A549 (cell line): ENCODE measurements around the gene ADAM10. TPM values are rescaled to one million over a fixed set of nuclear protein-coding genes. Genes with fewer than 3 reads are reported as not detected.

ENCODE experiments used
- ATAC-seq, 2 experiments: fragments of 200-7000 bp in 1 of 2; fragments of >200 bp in 1 of 2; cut with Nextera tagmentation in 1 of 2; cut with Tn5 transposase in 1 of 2; 3 replicates each; pipeline versions ENCODE4 v1.8.0 to v1.9.1; 2018 to 2020; ENCODE audit warnings: mild to moderate bottlenecking in 1 of 2, moderate library complexity in 1 of 2
- CTCF ChIA-PET: fragments of 300-600 bp; sonication (Branson Sonifier 250); formaldehyde crosslinking; extraction: SDS; loops from one replicate; lab custom pipeline; 2021; ENCODE audit warnings: antibody characterized with exemption, inconsistent platforms; lab: Yijun Ruan, JAX
- POLR2A ChIA-PET: fragments of 350-600 bp; formaldehyde crosslinking; extraction: SDS; loops from one replicate; lab custom pipeline; 2021; ENCODE audit warnings: antibody characterized with exemption, inconsistent platforms; lab: Yijun Ruan, JAX
- DNase-seq, 2 experiments: peaks; one replicate each; pipeline versions ENCODE4 v3.0.0 to v3.0.0-alpha.2; 2011 to 2016; ENCODE audit warnings: low read depth in 1 of 2, low spot score in 1 of 2
- FAIRE-seq: peaks from 2 replicates; lab custom pipeline; 2011; peaks lifted over from hg19 to GRCh38; lab: Jason Lieb, UNC
- H3K27ac ChIP-seq, 2 experiments: fragments of >200 bp; sonication (Bioruptor Twin); formaldehyde crosslinking; 3 replicates each; pipeline ENCODE4 v1.5.1; 2016 to 2017
- H3K4me1 ChIP-seq: fragments of >200 bp; sonication (Bioruptor Twin); formaldehyde crosslinking; 3 replicates; pipeline ENCODE4 v1.6.1; 2016
- H3K4me2 ChIP-seq: fragments of >200 bp; sonication (Bioruptor Twin); formaldehyde crosslinking; 3 replicates; pipeline ENCODE4 v1.6.1; 2016
- H3K4me3 ChIP-seq: fragments of >200 bp; sonication (Bioruptor Twin); formaldehyde crosslinking; 3 replicates; pipeline ENCODE4 v1.5.1; 2016
- H3K9me3 ChIP-seq: fragments of >200 bp; sonication (Bioruptor Twin); formaldehyde crosslinking; 3 replicates; pipeline ENCODE4 v1.6.1; 2016
- BHLHE40 ChIP-seq: IDR thresholded peaks from 2 replicates; pipeline ENCODE4 v1.6.1; 2012; ENCODE audit warnings: low read depth, low read length, inconsistent platforms
- CBX2 ChIP-seq: fragments of 200-600 bp; sonication (generic); IDR thresholded peaks from 2 replicates; pipeline ENCODE4 v1.6.1; 2016; ENCODE audit warnings: low read depth, mild to moderate bottlenecking, borderline replicate concordance
- E2F6 ChIP-seq: IDR thresholded peaks from 2 replicates; pipeline ENCODE4 v1.6.1; 2012; ENCODE audit warnings: low read depth, borderline replicate concordance
- EHF ChIP-seq: fragments of 250-450 bp; sonication (Bioruptor Pico); IDR thresholded peaks from 2 replicates; pipeline ENCODE4 v1.5.0; 2020; ENCODE audit warnings: mild to moderate bottlenecking
- EHMT2 ChIP-seq: fragments of 200-600 bp; sonication (generic); IDR thresholded peaks from 2 replicates; pipeline ENCODE4 v1.6.1; 2016; ENCODE audit warnings: antibody characterized with exemption, low read depth, mild to moderate bottlenecking, moderate library complexity
- FOSB ChIP-seq: fragments of 250-450 bp; sonication (Bioruptor Pico); IDR thresholded peaks from 2 replicates; pipeline ENCODE4 v1.5.0; 2020; ENCODE audit warnings: mild to moderate bottlenecking, moderate library complexity
- FOXS1 ChIP-seq: fragments of 250-450 bp; sonication (Bioruptor Pico); IDR thresholded peaks from 2 replicates; pipeline ENCODE4 v1.5.0; 2020; ENCODE audit warnings: mild to moderate bottlenecking, moderate library complexity
- HDAC2 ChIP-seq: fragments of 200-600 bp; sonication (generic); IDR thresholded peaks from 2 replicates; pipeline ENCODE4 v1.6.1; 2016
- HOXA7 ChIP-seq: fragments of 250-450 bp; sonication (Bioruptor Pico); IDR thresholded peaks from 2 replicates; pipeline ENCODE4 v1.5.0; 2020; ENCODE audit warnings: mild to moderate bottlenecking, moderate library complexity
- NFE2L2 ChIP-seq: fragments of 150-350 bp; conservative IDR thresholded peaks from 2 replicates; pipeline ENCODE4 v1.6.1; 2014; ENCODE audit warnings: low read length
- NR3C1 ChIP-seq: fragments of >200 bp; sonication (Bioruptor Twin); formaldehyde crosslinking; IDR thresholded peaks from 3 replicates; pipeline ENCODE4 v1.6.1; 2017
- PBX3 ChIP-seq: IDR thresholded peaks from 2 replicates; pipeline ENCODE4 v1.6.1; 2012
- PHF8 ChIP-seq: fragments of 200-600 bp; sonication (generic); IDR thresholded peaks from 2 replicates; pipeline ENCODE4 v1.6.1; 2016; ENCODE audit warnings: low read depth, mild to moderate bottlenecking, antibody characterized with exemption, moderate library complexity, borderline replicate concordance
- POLR2AphosphoS2 ChIP-seq: conservative IDR thresholded peaks from 2 replicates; pipeline ENCODE4 v1.6.1; 2012; ENCODE audit warnings: low read length, improper control_type of control experiment, inconsistent platforms
- RAD21 ChIP-seq, 2 experiments: fragments of >200 bp in 1 of 2; sonication (Bioruptor Twin) in 1 of 2; formaldehyde crosslinking in 1 of 2; IDR thresholded peaks in 1 of 2; conservative IDR thresholded peaks in 1 of 2; 2 replicates in 1 of 2; 3 replicates in 1 of 2; pipeline ENCODE4 v1.6.1; 2012 to 2018; ENCODE audit warnings: inconsistent platforms in 1 of 2
- RCOR1 ChIP-seq: fragments of 150-350 bp; IDR thresholded peaks from 2 replicates; pipeline ENCODE4 v1.6.1; 2014; ENCODE audit warnings: antibody characterized with exemption, low read length, low read depth
- TFCP2L1 ChIP-seq: fragments of 250-450 bp; sonication (Bioruptor Pico); IDR thresholded peaks from 2 replicates; pipeline ENCODE4 v1.5.0; 2021; ENCODE audit warnings: mild to moderate bottlenecking
- TP53 ChIP-seq: fragments of 250-450 bp; sonication (Bioruptor Pico); IDR thresholded peaks from 2 replicates; pipeline ENCODE4 v1.5.0; 2021; ENCODE audit warnings: mild to moderate bottlenecking, moderate library complexity
- USF2 ChIP-seq: fragments of 450-650 bp; IDR thresholded peaks from 2 replicates; pipeline ENCODE4 v1.6.1; 2014; ENCODE audit warnings: antibody characterized with exemption
- ZFP36 ChIP-seq: fragments of 450-650 bp; IDR thresholded peaks from 2 replicates; pipeline ENCODE4 v1.6.1; 2014; ENCODE audit warnings: borderline replicate concordance; ENCODE audit not compliant: partially characterized antibody
- ZNF302 ChIP-seq: fragments of 250-450 bp; sonication (Bioruptor Pico); IDR thresholded peaks from 2 replicates; pipeline ENCODE4 v1.9.0; 2021; ENCODE audit warnings: inconsistent platforms, mild to moderate bottlenecking, moderate library complexity
- ZSCAN20 ChIP-seq: fragments of 250-450 bp; sonication (Bioruptor Pico); IDR thresholded peaks from 2 replicates; pipeline ENCODE4 v1.8.0; 2022; ENCODE audit warnings: mild to moderate bottlenecking, moderate library complexity
- WGBS: methylation state at CpG from one replicate; pipeline ENCODE4 v1.1.6; 2017; ENCODE audit errors: missing lambda C conversion rate; 5-methylcytosine and 5-hydroxymethylcytosine counted together
- polyA plus RNA-seq, 4 experiments: library from polyadenylated mRNA; depleted of rRNA in 3 of 4; stranded (reverse); fragments of >200 nt; fragmentation: RNase III in 1 of 4; extraction: RNeasy Plus Mini Kit Qiagen cat#74134 plus additional on column Dnase treatment in 1 of 4; gene quantifications; 2 replicates in 3 of 4; 3 replicates in 1 of 4; pipeline ENCODE4 v1.2.3, GENCODE V29; 2011 to 2017
- TF ChIP-seq, protein P1 (sequence below): fragments of >200 bp; sonication (Bioruptor Twin); formaldehyde crosslinking; IDR thresholded peaks from 3 replicates; pipeline ENCODE4 v1.5.1; 2016
- TF ChIP-seq, protein P2 (sequence below): fragments of 250-450 bp; sonication (Bioruptor Pico); IDR thresholded peaks from 2 replicates; pipeline ENCODE4 v1.5.0; 2021; ENCODE audit warnings: mild to moderate bottlenecking, moderate library complexity, borderline replicate concordance

The ADAM10 gene
- polyA plus RNA-seq, 2 of the 4 experiments (the other 2 are of a cell fraction), result 200 to 210 TPM

DNA sequence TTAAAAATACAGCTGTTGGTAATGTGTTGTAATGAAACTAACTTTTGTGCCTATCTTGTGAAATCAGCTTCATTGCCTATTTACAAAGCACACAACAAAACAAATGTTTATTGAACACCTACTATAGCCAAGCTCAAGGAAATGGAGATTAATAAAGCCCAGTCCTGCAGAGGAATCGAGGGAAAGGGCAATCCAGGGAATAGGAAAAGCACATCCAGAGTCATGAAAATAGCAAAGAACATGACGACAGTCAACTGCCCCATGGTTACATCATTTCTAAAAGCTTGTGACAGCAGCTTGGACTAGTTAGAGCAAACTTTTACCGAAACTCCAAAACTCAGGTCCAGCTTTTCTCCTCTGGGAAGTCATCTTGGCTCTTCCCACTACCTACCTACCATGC is 160.5 kb downstream of the ADAM10 start:
- 91% methylated on average over 3 of the region's 3 CpGs for WGBS
- no peak overlapping the region for H3K4me3 ChIP-seq
- no peak overlapping the region for H3K27ac ChIP-seq
- TF ChIP-seq ZSCAN20 (CRISPR knock-in tag), result no peak
- no peak for TF ChIP-seq FOXS1 (CRISPR knock-in tag)
- no peak for TF ChIP-seq FOSB (CRISPR knock-in tag)
- no peak for TF ChIP-seq NR3C1
- no peak for TF ChIP-seq EHMT2
- TF ChIP-seq, protein P1, sequence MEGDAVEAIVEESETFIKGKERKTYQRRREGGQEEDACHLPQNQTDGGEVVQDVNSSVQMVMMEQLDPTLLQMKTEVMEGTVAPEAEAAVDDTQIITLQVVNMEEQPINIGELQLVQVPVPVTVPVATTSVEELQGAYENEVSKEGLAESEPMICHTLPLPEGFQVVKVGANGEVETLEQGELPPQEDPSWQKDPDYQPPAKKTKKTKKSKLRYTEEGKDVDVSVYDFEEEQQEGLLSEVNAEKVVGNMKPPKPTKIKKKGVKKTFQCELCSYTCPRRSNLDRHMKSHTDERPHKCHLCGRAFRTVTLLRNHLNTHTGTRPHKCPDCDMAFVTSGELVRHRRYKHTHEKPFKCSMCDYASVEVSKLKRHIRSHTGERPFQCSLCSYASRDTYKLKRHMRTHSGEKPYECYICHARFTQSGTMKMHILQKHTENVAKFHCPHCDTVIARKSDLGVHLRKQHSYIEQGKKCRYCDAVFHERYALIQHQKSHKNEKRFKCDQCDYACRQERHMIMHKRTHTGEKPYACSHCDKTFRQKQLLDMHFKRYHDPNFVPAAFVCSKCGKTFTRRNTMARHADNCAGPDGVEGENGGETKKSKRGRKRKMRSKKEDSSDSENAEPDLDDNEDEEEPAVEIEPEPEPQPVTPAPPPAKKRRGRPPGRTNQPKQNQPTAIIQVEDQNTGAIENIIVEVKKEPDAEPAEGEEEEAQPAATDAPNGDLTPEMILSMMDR, result no peak
- TF ChIP-seq TFCP2L1, result no peak
- TF ChIP-seq RAD21 (conservative IDR thresholded peaks at IDR 0.05 in 1 of 2, IDR thresholded peaks at IDR 0.05 in 1 of 2), result no peak
- no peak for TF ChIP-seq EHF
- no peak for TF ChIP-seq PHF8
- TF ChIP-seq NFE2L2, result no peak
- no peak for TF ChIP-seq HOXA7 (CRISPR knock-in tag)
- TF ChIP-seq POLR2AphosphoS2, result no peak
- peak; percentile 78 for FAIRE-seq
- CTCF ChIA-PET, result interaction anchor here (0.8 to 1.6 kb wide), 9 partner anchors 15 to 944 kb away, joined by 3 to 7 read pairs (median 3); partner anchors contain the start of gene MINDY2
- H3K9me3 ChIP-seq, result no peaks in the 10 kb centered on the region
- no peak for ATAC-seq
- POLR2A ChIA-PET, result no interaction called here
- DNase-seq, result no peak
- peaks cover 17% of the 10 kb centered on the region; the same call in 1 of the 3 replicates for H3K4me1 ChIP-seq
- H3K4me2 ChIP-seq, result no peak overlapping the region

DNA sequence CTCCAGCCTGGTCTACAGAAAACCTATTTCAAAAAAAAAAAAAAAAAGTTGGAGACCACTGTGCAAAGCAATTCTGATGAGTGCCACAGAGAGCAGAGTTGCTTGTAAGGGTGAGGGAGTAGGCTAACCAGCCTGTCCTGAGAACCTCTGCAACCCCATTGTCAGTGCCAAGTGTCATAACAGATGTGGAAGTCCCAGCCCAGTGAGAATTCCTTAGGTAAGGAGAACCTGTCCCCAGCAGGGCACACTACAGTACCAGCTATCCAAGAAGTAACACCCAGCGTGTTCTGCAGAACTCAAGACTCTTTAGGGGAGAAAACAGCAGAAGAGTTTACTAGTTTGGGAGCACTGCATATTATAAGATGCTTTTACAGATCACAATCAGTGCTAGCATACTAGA is 161.4 kb downstream of the ADAM10 start:
- no peak for DNase-seq
- WGBS, result 92% methylated on average over 1 of the region's 1 CpG
- H3K27ac ChIP-seq, result no peak overlapping the region
- TF ChIP-seq ZSCAN20 (CRISPR knock-in tag), result no peak
- no peak for TF ChIP-seq ZNF302 (CRISPR knock-in tag)
- no peak for TF ChIP-seq BHLHE40
- no peak for TF ChIP-seq ZFP36
- no peak for TF ChIP-seq FOXS1 (CRISPR knock-in tag)
- TF ChIP-seq USF2, result no peak
- TF ChIP-seq RCOR1, result no peak
- TF ChIP-seq E2F6, result no peak
- FAIRE-seq, result no peak
- CTCF ChIA-PET, result interaction anchor here (0.6 to 1.6 kb wide), 7 partner anchors 14 to 360 kb away, joined by 3 to 7 read pairs (median 4); partner anchors contain the start of gene MINDY2
- H3K4me1 ChIP-seq, result peaks cover 17% of the 10 kb centered on the region; the same call in 1 of the 3 replicates
- peak in 1 of 2 experiments; percentile 35; a peak in 3 of 6 replicates for ATAC-seq
- no peak overlapping the region for H3K4me2 ChIP-seq
- POLR2A ChIA-PET, result no interaction called here
- H3K9me3 ChIP-seq, result peaks cover 6% of the 10 kb centered on the region; the same call in 1 of the 3 replicates
- H3K4me3 ChIP-seq, result no peak overlapping the region

- ChIA-PET POLR2A (no interaction called here), CTCF (interaction anchor here (1.0 to 5.0 kb wide), 3 partner anchors 13 to 64 kb away, joined by 3 to 17 read pairs (median 4); no protein-coding TSS in a partner anchor)
- H3K4me3 ChIP-seq, result no peak overlapping the region
- H3K9me3 ChIP-seq, result peaks cover 12% of the 10 kb centered on the region; the same call in 1 of the 3 replicates
- H3K4me2 ChIP-seq, result no peak overlapping the region
- no peak overlapping the region for H3K27ac ChIP-seq
- WGBS, result 88% methylated on average over 4 of the region's 4 CpGs
- DNase-seq, result no peak
- H3K4me1 ChIP-seq, result peaks cover 17% of the 10 kb centered on the region; the same call in 1 of the 3 replicates
- no peak for ATAC-seq
- FAIRE-seq, result no peak
- TF ChIP-seq HDAC2 (no peak), TP53 (no peak), USF2 (no peak), PHF8 (no peak), CBX2 (no peak), PBX3 (no peak)
- TF ChIP-seq, protein P2, sequence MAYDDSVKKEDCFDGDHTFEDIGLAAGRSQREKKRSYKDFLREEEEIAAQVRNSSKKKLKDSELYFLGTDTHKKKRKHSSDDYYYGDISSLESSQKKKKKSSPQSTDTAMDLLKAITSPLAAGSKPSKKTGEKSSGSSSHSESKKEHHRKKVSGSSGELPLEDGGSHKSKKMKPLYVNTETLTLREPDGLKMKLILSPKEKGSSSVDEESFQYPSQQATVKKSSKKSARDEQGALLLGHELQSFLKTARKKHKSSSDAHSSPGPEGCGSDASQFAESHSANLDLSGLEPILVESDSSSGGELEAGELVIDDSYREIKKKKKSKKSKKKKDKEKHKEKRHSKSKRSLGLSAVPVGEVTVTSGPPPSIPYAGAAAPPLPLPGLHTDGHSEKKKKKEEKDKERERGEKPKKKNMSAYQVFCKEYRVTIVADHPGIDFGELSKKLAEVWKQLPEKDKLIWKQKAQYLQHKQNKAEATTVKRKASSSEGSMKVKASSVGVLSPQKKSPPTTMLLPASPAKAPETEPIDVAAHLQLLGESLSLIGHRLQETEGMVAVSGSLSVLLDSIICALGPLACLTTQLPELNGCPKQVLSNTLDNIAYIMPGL (CRISPR knock-in tag), result no peak
Measured at GRCh38 chr15:58587486-58587885, 162.0 kb downstream of the ADAM10 start.
